Upper lobe of left lung (tissue), 4 donors: ENCODE data around the gene NEURL3.

Experiments used
- EP300 ChIP-seq, 4 donors: sonication (generic); formaldehyde crosslinking; IDR thresholded peaks; one replicate each; pipeline ENCODE4 v1.5.1; 2017; ENCODE audit warnings: antibody characterized with exemption in 4 of 4, control low read depth in 2 of 4
- POLR2A ChIP-seq, 4 donors: fragments of 450-650 bp; IDR thresholded peaks; one replicate each; pipeline ENCODE4 v1.5.1; 2016 to 2017; ENCODE audit warnings: antibody characterized with exemption in 4 of 4, mild to moderate bottlenecking in 2 of 4
- POLR2AphosphoS5 ChIP-seq, 2 donors: sonication (generic); formaldehyde crosslinking; IDR thresholded peaks; one replicate each; pipeline ENCODE4 v1.5.1; 2017; ENCODE audit warnings: antibody characterized with exemption in 2 of 2
- TF ChIP-seq, protein P1 (sequence below), 6 experiments: fragments of 450-650 bp in 4 of 6; fragments of 200-600 bp in 2 of 6; sonication (generic) in 2 of 6; IDR thresholded peaks; one replicate each; pipeline ENCODE4 v1.5.1; 2016 to 2019; ENCODE audit warnings: antibody characterized with exemption in 6 of 6

DNA sequence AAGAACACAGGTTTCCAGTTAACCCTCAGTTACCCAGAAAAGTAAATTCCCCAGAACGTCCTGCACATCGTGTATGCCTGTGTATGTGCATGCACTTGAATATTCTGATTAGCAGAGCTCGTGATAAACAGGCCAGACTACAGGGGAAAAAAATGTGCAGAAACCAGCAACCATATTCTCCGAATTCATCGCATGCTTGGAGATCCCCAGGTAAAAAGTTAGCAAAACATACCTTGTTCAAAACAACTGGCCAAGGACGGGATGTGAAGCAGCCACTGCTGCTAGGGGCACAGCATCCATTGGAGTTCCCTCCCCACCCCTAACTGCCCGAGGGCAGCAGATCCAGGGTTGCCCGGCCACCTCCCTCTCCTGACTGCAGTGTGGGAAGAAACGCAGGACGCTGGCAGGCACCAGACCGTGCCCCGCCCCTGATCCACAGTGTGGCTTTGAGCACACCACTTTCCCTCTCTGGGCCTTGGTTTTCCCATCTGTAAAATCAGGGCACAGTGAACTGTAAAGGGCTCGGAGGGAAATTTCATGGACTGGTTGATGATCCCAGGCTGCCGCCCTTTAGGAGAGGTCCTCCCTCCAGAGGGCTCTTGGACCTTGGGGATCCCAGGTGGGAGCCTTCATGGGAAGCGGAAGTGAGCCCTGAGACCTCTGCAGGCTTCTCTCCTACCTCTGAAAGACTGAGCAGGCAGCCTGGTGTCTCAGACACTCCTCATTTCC lies 19.5 kb upstream of the NEURL3 start:
- no peak for TF ChIP-seq POLR2A (IDR thresholded peaks at IDR 0.05)
- TF ChIP-seq, protein P1, sequence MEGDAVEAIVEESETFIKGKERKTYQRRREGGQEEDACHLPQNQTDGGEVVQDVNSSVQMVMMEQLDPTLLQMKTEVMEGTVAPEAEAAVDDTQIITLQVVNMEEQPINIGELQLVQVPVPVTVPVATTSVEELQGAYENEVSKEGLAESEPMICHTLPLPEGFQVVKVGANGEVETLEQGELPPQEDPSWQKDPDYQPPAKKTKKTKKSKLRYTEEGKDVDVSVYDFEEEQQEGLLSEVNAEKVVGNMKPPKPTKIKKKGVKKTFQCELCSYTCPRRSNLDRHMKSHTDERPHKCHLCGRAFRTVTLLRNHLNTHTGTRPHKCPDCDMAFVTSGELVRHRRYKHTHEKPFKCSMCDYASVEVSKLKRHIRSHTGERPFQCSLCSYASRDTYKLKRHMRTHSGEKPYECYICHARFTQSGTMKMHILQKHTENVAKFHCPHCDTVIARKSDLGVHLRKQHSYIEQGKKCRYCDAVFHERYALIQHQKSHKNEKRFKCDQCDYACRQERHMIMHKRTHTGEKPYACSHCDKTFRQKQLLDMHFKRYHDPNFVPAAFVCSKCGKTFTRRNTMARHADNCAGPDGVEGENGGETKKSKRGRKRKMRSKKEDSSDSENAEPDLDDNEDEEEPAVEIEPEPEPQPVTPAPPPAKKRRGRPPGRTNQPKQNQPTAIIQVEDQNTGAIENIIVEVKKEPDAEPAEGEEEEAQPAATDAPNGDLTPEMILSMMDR (IDR thresholded peaks at IDR 0.05), result no peak
- no peak for TF ChIP-seq POLR2AphosphoS5 (IDR thresholded peaks at IDR 0.05)
- no peak for TF ChIP-seq EP300 (IDR thresholded peaks at IDR 0.05)
